HG03045 (cell line): ENCODE results near the gene RFX3.

Experiments
- ATAC-seq: cut with Tn5 transposase; IDR thresholded peaks from one replicate; pipeline ENCODE4 v1.9.1; 2021; ENCODE audit warnings: mild to moderate bottlenecking, moderate library complexity; ENCODE audit not compliant: unreplicated experiment

Gene RFX3

DNA sequence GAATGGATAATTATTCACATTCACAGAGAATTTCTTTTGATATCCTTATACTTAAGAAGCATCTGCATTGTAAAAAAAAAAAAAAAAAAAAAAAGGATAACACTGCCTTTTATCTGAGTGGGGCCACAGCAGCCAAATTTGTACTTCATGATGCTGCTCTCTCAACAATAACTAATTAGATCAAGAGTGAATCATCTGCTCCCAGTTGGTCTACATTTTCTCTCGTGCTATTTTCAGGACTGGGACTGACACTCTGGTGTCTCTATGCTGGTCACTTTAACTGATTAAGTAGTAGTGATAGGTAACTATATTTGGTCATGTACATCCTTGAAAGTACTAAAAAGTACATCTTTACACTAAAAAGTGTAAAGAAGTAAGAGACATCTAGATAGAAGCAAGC, 90.1 kb downstream of the RFX3 start:
- ATAC-seq = no peak

DNA sequence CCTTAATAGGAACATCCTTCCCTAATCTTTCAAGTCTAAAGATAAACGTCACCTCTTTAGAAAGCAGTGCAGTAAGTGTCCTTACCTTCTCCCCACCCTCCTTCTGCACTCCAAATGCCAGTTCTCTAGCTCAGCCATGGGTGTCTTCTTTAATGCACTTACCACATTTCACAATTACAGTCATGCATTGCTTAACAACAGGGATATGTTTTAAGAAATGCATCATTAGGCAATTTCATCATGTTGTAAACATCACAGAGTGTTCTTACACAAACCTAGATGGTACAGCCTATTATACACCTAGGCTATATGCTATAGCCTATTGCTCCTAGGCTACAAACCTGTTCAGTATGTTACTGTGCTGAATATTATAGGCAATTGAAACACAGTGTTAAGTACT, 91.2 kb downstream of the RFX3 start:
- ATAC-seq = no peak

DNA sequence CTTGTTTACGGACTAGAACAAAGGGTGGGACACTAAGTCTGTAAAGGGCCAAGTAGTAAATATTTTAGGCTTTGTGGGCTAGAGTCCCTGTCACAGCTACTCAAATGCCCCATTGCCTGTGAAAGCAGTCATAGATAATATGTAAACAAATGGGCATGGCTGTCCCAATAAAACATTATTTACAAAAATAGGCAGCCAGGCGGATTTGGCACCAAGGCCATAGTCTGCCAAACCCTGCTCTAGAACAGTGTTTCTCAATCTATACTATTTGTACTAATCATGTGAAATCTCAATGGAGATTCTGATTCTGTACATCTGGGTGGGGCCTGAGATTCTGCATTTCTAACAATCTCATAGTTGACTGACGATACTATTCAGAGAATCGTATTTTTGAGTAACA, 92.0 kb downstream of the RFX3 start:
- no peak for ATAC-seq

GRCh38 chr9:3433066-3433465, 92.7 kb downstream of the RFX3 start:
- ATAC-seq = no peak

- ATAC-seq = no peak
These were observed 93.9 kb downstream of the RFX3 start for GRCh38 chr9:3431890-3432289.

DNA sequence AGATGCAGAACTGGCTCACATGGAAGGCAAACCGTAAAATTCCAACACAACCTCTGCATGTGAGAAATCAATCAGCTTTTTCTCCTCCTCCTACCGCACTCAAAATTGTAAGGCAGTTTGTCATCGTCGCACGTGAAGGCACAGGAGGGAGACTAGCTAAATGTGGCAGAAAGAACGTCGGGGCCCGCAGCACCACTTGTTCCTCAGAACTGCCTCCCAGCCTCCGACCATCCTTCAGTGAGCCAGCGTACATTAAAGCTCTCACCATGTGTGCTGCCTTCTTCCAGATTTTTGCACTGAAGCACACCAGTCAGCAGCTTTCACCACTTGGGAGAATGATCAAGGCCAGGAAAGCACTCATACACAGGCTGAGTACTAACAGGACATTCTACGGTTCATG, 105.9 kb downstream of the RFX3 start:
- ATAC-seq = no peak

DNA sequence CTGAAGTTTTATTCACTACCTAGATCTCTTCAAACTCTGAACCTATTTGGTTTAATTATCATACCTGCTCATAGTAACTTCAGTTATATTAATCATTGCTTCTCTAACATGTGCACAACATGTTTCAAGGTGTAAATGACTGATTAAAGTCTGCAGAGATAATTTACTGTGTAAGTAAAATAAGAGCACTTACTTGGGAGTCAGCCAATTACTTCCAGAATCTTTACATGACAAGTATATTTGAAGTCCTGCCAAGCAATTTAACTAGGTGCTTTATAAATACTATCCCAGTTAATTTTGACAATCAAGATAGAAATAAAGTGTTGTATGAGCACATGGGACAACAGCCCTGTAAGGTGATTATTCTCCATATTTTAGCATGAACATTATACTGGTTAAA, 109.9 kb downstream of the RFX3 start:
- no peak for ATAC-seq

DNA sequence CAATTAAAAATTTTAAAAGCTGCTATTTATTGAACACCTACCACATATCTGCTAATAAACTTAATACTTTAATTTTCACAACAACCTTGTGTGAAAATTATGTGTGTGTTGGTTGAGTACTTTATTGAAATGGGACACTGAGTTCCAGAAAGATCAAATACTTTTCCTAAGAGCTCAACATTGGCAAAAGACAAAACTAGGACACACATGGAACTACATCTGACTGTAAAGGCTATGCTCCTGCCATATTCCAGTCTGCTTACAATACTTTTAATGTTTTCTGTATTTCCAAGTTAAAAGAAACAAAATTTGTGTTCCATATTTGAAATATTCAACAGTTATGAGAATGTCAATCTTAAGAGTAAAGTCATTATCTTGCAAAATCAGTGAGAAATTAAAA, 111.8 kb downstream of the RFX3 start:
- no peak for ATAC-seq

GRCh38 chr9:3410461-3410860, 115.3 kb downstream of the RFX3 start:
- ATAC-seq = no peak

GRCh38 chr9:3409453-3409852, 116.3 kb downstream of the RFX3 start:
- ATAC-seq = no peak

GRCh38 chr9:3403315-3403714, 122.5 kb downstream of the RFX3 start:
- ATAC-seq = no peak

- no peak for ATAC-seq
These were observed 124.4 kb downstream of the RFX3 start for GRCh38 chr9:3401221-3401954.

- ATAC-seq = peak; percentile 61
These were observed 127.6 kb downstream of the RFX3 start for GRCh38 chr9:3398232-3398648.

DNA sequence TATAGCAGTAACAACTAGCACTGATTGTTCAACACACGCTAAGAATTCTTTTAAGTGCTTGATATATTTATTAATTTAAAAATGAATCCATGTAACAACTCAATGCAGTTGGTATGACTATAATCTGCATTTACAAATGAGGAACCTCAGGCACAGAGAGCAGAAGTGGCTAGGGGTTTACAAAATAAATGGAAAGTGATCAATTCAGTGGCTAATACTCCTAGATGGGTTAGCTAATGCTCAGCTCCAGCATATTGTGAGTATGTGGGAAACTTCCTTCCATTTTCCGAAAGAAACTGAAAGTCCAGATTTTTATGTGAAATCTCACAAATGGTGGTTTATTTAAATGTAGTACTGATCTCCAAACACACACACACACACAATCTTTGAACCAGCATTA, 128.0 kb downstream of the RFX3 start:
- peak; percentile 15 for ATAC-seq

GRCh38 chr9:3391414-3391813, 134.4 kb downstream of the RFX3 start:
- ATAC-seq = no peak

GRCh38 chr9:3386753-3387152, 139.0 kb downstream of the RFX3 start:
- ATAC-seq = no peak

GRCh38 chr9:3385871-3386270, 139.9 kb downstream of the RFX3 start:
- ATAC-seq = peak; percentile 97

GRCh38 chr9:3371842-3372241, 154.0 kb downstream of the RFX3 start:
- no peak for ATAC-seq

GRCh38 chr9:3370715-3371114, 155.1 kb downstream of the RFX3 start:
- no peak for ATAC-seq

DNA sequence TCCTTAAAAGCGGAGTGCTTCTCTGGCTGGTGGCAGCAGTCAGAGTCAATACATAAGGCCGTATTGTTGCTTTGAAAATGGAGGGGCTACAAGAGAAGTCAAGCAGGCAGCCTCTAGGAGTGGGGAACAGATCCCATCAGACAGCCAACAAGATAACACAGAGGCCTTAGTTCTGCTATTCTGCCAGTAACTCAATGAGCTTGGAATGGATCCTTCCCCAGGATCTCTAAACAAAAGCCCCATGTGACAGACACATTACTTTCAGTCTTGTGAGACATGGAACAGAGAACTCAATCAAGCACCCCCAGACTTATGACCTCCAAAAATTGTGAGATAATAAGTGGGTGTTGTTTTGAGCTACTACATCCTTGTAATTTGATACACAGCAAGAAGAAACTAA, 158.6 kb downstream of the RFX3 start:
- ATAC-seq = no peak

DNA sequence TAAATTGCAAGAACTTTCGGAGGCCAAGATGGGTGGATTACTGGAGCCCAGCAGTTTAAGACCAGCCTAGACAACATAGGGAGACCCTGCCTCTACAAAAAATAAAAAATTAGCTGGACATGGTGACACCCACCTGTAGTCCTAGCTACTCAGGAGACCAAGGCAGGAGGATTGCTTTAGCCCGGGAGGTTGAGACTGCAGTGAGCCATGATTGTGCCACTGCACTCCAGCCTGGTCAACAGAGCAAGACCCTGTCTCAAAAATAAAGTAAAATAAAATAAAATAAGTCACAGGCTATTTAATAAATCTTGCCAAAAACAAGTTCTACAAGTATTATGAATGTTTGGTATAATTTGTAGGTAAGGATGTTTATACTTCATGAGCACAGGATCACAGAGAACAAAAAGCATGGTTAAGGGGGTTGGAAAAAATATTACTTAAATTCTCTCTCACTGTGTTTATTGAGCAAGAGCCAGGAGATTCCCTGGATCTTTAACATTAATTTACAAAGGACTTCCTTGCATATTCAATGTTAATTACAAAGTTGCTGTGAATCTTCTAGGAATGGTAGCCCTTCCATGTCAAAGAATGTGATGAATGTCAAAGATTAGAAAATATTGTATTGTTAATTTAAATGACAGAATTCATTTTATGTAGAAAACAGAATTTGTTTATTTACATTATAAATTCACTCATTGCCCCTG, 164.0 kb downstream of the RFX3 start:
- ATAC-seq = no peak

DNA sequence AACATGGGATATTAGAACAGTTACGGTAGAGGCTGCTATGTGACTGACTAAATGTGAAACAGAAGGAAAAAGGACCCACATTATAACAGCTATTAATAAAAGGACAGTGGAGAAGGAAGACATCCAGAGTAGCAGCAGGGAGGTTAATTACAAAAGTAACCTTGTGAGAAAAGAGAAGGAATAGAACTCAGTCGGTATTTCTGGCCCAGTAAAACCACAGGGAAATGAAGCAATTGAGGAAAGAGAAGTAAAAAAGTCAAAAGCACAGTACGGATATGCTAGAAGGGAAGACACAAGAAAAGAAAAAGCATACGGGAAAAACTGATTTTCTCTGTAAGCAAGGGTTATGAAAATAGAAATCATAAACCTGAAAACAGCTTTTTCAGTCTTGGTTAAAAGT, 164.7 kb downstream of the RFX3 start:
- no peak for ATAC-seq

DNA sequence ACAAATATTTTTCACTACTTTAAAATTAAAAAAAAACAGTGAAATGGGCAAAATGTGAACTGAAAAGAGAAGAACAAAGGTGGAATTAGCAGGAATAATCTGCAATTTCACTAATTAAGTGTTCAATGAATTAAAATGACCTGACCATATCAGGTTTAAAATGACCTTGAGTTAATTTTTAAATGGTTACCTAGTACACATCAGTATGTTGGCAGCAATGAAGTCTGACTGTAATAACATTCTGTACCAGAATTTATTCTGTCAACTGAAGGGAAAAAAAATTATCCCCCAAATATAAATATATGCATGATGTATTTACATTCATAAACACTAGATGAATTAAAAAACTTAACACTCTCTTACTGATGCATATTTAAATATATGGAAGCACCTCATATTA, 165.6 kb downstream of the RFX3 start:
- no peak for ATAC-seq
